Ascending aorta (tissue), 2 donors: ENCODE results near the gene TUBA4B. TPM values are rescaled to one million over a fixed set of nuclear protein-coding genes. Genes with fewer than 3 reads are reported as not detected.

Experiments
- DNase-seq, 2 donors: peaks; one replicate each; pipeline ENCODE4 v3.0.0-alpha.2; 2019; ENCODE audit warnings: low spot score in 2 of 2
- H3K27ac ChIP-seq, 2 donors: fragments of 200-600 bp; sonication (generic); one replicate each; pipeline ENCODE4 v1.5.1; 2016 to 2017; ENCODE audit warnings: mild to moderate bottlenecking in 1 of 2
- H3K27me3 ChIP-seq: fragments of 200-600 bp; sonication (generic); one replicate; pipeline ENCODE4 v1.5.1; 2017
- H3K36me3 ChIP-seq, 2 donors: fragments of 200-600 bp; sonication (generic); one replicate each; pipeline ENCODE4 v1.5.1; 2016
- H3K4me1 ChIP-seq, 2 donors: fragments of 200-600 bp; sonication (generic); one replicate each; pipeline ENCODE4 v1.5.1; 2016 to 2017; ENCODE audit warnings: mild to moderate bottlenecking in 1 of 2
- H3K4me3 ChIP-seq, 2 donors: fragments of 200-600 bp; sonication (generic); one replicate each; pipeline ENCODE4 v1.5.1; 2016 to 2017; ENCODE audit warnings: mild to moderate bottlenecking in 1 of 2
- H3K9me3 ChIP-seq, 2 donors: fragments of 200-600 bp; sonication (generic); one replicate each; pipeline ENCODE4 v1.5.1; 2016
- intact Hi-C: fragments of 100-400 bp; cut with DNase I; formaldehyde crosslinking; loops from one replicate; pipeline ENCODE4 v1.15.1; 2023
- total RNA-seq: library from RNA; depleted of rRNA; stranded (reverse); fragments of >200 nt; gene quantifications from one replicate; pipeline ENCODE4 v1.1.0, GENCODE V29; 2016
- TF ChIP-seq, protein P1 (sequence below), 3 experiments: fragments of 200-600 bp in 2 of 3; fragments of 450-650 bp in 1 of 3; sonication (generic) in 2 of 3; IDR thresholded peaks; one replicate each; pipeline ENCODE4 v1.5.1; 2016 to 2019; ENCODE audit warnings: antibody characterized with exemption in 3 of 3, mild to moderate bottlenecking in 1 of 3, moderate library complexity in 1 of 3

TUBA4B gene
- total RNA-seq, 1 donor from 2014 or later, result not detected

DNA sequence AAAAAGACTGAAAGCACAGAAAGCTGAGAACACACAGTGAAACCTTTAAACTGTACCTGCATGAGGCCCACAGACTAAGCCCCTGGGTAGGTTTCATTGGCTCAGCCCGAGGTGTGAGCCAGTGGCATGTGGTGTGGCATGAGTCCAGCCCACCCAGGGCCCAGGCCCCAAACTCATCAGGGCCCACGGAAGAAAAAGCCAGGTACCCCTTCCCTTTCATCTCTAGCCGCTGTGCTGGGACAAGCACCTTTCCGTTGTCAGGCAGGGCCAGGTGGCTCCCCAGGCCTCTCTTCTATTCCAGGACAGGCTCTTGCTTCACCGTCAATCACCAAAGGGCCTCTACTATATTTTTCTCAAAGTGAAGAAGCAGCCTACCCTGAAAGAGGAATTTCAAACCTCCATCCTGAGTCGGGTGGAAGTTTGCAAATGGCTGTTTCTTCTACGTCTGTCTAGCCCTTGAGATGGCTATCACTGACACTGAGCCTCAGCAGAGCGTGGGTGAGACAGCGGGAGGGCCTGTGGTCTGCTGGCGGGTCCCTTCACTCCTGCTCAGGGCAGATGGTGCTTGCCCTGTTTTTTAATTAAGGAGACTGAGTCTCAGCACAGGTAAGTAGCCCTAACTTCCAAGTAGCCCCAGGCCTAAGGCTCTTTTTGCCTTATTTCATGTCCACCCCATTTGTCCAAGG, 34.7 kb downstream of the TUBA4B start:
- intact Hi-C loops, result no loop called here
- H3K36me3 ChIP-seq, result peaks cover 25 to 30% of the 10 kb centered on the region in 2 donors
- no peaks in the 10 kb centered on the region for H3K9me3 ChIP-seq
- H3K27me3 ChIP-seq, result no peaks in the 10 kb centered on the region
- no peak for DNase-seq
- TF ChIP-seq, protein P1, sequence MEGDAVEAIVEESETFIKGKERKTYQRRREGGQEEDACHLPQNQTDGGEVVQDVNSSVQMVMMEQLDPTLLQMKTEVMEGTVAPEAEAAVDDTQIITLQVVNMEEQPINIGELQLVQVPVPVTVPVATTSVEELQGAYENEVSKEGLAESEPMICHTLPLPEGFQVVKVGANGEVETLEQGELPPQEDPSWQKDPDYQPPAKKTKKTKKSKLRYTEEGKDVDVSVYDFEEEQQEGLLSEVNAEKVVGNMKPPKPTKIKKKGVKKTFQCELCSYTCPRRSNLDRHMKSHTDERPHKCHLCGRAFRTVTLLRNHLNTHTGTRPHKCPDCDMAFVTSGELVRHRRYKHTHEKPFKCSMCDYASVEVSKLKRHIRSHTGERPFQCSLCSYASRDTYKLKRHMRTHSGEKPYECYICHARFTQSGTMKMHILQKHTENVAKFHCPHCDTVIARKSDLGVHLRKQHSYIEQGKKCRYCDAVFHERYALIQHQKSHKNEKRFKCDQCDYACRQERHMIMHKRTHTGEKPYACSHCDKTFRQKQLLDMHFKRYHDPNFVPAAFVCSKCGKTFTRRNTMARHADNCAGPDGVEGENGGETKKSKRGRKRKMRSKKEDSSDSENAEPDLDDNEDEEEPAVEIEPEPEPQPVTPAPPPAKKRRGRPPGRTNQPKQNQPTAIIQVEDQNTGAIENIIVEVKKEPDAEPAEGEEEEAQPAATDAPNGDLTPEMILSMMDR (IDR thresholded peaks at IDR 0.05), result no peak
- H3K4me3 ChIP-seq, result no peak overlapping the region
- H3K4me1 ChIP-seq, result peaks cover 5 to 17% of the 10 kb centered on the region in 2 donors
- peak overlapping the region in 1 of 2 donors; percentile 38 for H3K27ac ChIP-seq

DNA sequence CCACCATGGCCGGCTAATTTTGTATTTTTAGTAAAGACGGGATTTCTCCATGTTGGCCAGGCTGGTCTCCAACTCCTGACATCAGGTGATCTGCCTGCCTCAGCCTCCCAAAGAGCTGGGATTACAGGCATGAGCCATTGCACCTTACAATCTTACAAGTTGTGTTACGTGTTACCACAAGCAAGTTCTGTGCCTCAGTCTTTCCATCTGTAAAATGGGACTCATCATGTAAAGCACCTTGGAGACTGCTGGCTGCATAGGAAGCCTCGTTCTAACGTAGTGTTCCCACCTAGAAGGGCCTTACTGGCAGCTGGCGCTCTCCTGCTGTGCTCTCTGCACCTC, 36.1 kb downstream of the TUBA4B start:
- Histone ChIP-seq H3K27ac (peak overlapping the region; percentile 69 to 71), H3K9me3 (no peaks in the 10 kb centered on the region), H3K36me3 (peaks cover 13 to 16% of the 10 kb centered on the region in 2 donors), H3K4me3 (peak overlapping the region in 1 of 2 donors; percentile 33), H3K4me1 (peaks cover 5 to 18% of the 10 kb centered on the region in 2 donors), H3K27me3 (no peaks in the 10 kb centered on the region)
- no peak for DNase-seq
- intact Hi-C loops, result loop anchor here (1.0 kb wide), 1 partner anchor 10 kb away; the partner anchor contains the start of gene DNAJB2
- TF ChIP-seq, protein P1 (IDR thresholded peaks at IDR 0.05), result no peak

DNA sequence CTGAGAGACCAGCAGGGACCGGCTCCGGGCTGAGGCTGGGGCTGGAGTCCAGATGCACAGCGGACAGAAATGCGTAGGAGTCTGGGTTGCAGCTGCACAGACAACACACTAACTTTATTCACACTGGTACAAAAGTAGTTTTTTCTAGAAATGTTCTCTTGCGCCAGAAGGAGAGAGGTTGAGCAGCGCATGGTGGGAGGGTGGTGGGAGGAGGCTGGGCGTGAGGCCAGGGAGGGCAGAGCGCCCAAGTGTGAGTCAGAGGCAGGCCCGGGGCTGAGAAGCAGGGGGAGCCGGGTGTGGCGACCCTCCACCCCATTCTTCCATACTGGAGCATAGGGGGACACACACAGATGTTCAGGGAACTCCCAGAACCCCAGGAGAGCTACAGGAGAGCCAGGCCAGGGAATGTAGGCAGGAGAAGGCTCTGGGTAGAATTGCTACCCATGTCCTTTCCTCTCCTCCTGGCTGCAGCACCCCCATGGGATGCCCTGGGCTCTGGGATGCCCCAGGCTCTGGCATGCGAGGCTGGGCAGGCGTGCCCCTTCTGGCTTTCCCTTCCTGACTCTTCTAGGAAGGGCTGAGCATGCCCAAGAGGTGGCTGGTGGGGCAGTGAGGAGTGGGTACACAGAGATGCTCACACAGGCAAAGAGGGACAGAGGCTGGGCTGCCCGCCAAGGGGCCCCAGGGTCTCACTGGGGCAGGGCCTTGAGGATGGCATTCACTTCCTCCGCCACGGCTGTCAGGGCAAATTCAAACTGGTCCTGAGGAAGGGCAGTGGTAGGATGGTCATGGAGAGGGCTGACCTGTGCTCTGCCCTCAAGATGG, 36.7 kb downstream of the TUBA4B start:
- DNase-seq, result peak in 1 of 2 donors; percentile 90
- Histone ChIP-seq H3K27me3 (no peaks in the 10 kb centered on the region), H3K4me3 (peak overlapping the region in 1 of 2 donors; percentile 33), H3K36me3 (peaks cover 9 to 10% of the 10 kb centered on the region in 2 donors), H3K9me3 (no peaks in the 10 kb centered on the region), H3K4me1 (peaks cover 5 to 22% of the 10 kb centered on the region in 2 donors), H3K27ac (peak overlapping the region; percentile 69 to 71)
- intact Hi-C loops, result loop anchor here (1.0 to 10.0 kb wide), 3 partner anchors 10 to 245 kb away; partner anchors contain the start of genes DNAJB2 and DNPEP
- TF ChIP-seq, protein P1 (IDR thresholded peaks at IDR 0.05), result no peak

DNA sequence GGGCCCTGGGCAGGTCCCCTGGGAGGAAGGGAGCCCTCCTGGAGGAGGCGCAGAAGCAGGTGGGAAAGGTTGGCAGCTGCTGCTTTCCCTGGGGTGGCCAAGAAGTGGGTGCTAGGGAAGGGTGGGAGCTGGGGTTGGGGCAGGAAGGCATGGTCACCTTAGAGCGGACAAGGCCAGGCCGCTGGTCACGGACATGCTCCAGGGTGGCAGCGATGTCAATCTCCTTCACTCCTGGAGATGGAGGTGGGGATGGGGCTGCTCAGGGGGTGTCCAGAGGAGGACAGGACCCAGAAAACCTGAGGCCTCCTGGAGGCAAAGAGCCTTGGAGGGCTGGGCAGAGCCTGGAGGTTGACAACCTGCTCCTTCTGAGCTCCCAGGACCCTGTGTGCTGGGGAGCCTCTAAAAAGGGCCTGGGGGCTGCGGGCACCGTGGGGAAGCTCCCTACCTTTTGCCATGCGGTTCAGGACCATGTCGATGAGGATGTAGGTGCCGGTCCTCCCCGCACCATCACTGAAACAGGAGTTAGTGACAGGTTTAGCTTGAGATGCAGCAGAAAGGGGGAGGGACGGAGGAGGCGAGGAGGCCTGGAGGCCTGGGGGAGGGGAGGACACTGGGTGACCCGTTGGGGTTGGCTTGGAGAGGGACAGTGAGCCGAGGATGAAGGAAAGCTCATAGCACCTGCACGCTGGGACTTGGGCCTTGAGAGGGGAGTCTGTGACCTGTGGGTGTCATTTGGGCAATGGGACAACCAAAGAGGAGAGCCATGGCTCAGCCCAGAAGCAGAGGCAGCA, 37.5 kb downstream of the TUBA4B start:
- H3K9me3 ChIP-seq, result no peaks in the 10 kb centered on the region
- H3K4me3 ChIP-seq, result no peak overlapping the region
- peak in 1 of 2 donors; percentile 56 for DNase-seq
- no peaks in the 10 kb centered on the region for H3K27me3 ChIP-seq
- TF ChIP-seq, protein P1 (IDR thresholded peaks at IDR 0.05), result no peak
- peaks cover 5 to 25% of the 10 kb centered on the region in 2 donors for H3K4me1 ChIP-seq
- H3K27ac ChIP-seq, result peak overlapping the region; percentile 69 to 71
- intact Hi-C loops, result loop anchor here (5.0 to 10.0 kb wide), 2 partner anchors 97 to 244 kb away; partner anchors contain the start of gene DNPEP
- peaks cover 2 to 3% of the 10 kb centered on the region in 2 donors for H3K36me3 ChIP-seq

DNA sequence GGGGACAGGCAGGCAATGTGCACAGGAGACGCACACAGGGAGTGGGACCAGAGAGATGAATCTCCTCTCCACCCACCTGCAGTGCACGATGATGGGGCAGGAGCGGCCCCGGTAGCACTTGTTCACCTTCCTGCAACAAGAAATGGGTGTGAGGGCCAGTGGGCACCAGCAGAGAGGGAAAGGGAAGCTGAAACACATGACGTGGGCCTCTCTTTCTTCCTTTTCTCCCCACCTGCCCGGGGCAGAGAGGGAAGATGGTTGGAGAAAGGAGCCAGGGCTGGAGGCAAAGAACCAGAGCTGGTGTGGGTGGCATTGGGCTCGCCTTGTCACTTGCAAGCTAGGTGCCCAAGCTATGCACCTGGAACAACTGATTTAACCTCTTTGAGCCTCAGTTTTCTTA, 38.4 kb downstream of the TUBA4B start:
- peak in 1 of 2 donors; percentile 61 for DNase-seq
- Histone ChIP-seq H3K27ac (no peak overlapping the region), H3K9me3 (no peaks in the 10 kb centered on the region), H3K4me3 (no peak overlapping the region), H3K36me3 (peaks cover 0 to 3% of the 10 kb centered on the region in 2 donors), H3K4me1 (peaks cover 5 to 22% of the 10 kb centered on the region in 2 donors), H3K27me3 (no peaks in the 10 kb centered on the region)
- TF ChIP-seq, protein P1 (IDR thresholded peaks at IDR 0.05), result no peak
- intact Hi-C loops, result loop anchor here (5.0 to 10.0 kb wide), 2 partner anchors 96 to 243 kb away; partner anchors contain the start of gene DNPEP
